GM21529 (cell line): Measurements from ENCODE around the gene EXPH5.
A peak's percentile ranks its signal among the peaks of the same experiment; 100 is the strongest.

Experiments used
- ATAC-seq: cut with Tn5 transposase; IDR thresholded peaks from one replicate; pipeline ENCODE4 v1.9.1; 2021; ENCODE audit not compliant: unreplicated experiment

The EXPH5 gene

GRCh38 chr11:108522318-108522717 lies 71.2 kb downstream of the EXPH5 start:
- ATAC-seq = no peak

DNA sequence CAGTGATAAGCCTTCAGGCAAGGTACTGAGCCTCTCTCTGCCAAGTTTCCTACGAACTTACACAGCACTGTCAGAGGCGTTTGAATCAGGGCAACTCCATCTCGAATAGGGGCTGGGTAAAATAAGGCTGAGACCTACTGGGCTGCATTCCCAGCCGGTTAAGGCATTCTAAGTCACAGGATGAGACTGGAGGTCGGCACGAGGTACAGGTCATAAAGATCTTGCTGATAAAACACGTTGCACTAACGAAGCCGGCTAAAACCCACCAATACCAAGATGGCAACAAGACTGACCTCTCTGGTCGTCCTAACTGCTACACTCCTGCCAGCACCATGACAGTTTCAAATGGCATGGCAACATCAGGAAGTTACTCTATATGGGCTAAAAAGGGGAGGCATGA lies 75.0 kb downstream of the EXPH5 start:
- no peak for ATAC-seq

GRCh38 chr11:108516125-108516524 lies 77.4 kb downstream of the EXPH5 start:
- no peak for ATAC-seq

- ATAC-seq = no peak
Measured at GRCh38 chr11:108512708-108513107, 80.9 kb downstream of the EXPH5 start.

GRCh38 chr11:108511851-108512474 lies 81.6 kb downstream of the EXPH5 start:
- ATAC-seq = no peak

- no peak for ATAC-seq
Measured at GRCh38 chr11:108508653-108509593, 84.6 kb downstream of the EXPH5 start.

GRCh38 chr11:108501396-108501795 lies 92.2 kb downstream of the EXPH5 start:
- ATAC-seq = no peak

DNA sequence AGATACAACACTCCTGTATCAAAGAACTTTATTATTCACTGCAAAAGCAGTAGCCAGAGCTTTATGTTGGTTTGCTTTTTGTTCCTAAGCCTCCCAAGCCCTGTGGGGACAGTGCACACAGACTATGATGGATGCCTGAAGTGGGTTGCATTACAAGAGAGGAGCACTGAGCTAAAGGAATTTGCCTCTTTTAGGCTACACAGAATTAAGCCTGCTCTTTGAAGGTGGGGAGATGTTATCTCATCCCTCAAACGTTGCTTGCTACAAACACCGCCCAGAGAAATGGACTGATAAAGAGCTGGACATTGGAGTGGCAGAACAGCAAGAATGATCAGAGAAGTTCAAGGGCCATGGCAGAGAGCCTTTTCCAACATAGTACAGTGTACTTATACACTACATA lies 92.8 kb downstream of the EXPH5 start:
- ATAC-seq = no peak

- no peak for ATAC-seq
Measured at GRCh38 chr11:108500169-108500568, 93.4 kb downstream of the EXPH5 start.

DNA sequence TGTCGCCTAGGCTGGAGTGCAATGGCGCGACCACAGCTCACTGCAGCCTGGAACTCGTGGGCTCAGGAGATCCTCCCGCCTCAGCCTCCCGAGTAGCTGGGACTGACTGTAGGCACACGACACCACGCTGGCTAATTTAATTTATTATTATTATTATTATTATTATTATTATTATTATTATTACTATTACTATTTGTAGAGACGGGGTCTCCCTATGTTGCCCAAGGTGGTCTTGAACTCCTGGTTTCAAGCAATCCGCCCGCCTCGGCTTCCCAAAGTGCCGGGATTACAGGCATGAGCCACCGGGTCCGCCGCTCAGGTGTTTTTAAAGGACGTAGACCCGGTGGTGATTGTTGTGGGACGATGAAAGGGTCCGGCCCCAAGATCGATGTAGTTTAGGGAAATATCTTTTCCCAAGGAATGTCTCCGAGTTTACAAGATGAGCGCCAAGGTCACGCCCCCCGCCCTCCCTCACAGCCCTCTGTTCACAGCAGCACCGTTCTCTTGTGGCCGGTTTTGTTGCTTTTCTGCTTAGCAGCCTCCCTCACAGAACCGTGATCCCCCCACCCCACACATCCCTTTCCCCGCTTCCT lies 94.7 kb downstream of the EXPH5 start:
- ATAC-seq = no peak

- peak; percentile 55 for ATAC-seq
Measured at GRCh38 chr11:108498046-108498815, 95.3 kb downstream of the EXPH5 start, which contains the start of gene POGLUT3. TSS of gene POGLUT3 (minus strand) at chr11:108498384. CDS start at chr11:108498366, 18 bp downstream.

DNA sequence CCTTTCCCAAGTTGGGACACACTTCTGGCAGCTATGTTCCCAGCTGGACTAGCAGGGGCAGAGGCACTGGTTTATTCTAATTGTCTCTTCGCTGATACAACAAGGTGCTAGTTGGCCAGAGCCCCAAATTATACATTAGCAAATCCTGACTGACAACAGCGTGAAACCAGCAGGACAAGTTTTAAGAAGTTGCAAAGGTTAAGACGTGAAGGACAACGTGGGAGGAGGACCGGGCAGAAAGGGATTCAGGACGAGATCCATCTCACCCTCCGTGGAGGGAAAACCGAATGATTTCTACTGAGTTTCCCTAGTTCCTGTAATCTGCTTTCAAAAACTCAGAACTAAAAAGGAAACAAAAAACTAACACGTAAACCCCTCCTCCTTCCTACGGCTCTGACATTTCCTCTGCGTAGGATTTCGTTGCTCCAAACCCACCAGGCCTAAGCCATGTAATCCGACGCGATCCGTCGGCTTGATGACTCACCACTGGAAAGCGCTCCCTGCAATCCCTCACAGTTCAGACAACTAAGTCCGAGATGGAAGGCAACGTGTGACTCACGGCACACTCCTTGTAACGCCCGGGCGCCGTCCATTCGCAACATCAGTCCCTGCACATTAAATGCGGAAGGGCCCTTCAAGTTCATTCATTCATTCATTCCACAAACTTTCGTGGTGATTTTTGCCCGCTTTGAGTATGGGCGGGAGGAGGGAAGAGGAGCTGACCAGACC lies 96.1 kb downstream of the EXPH5 start:
- peak; percentile 73 for ATAC-seq

GRCh38 chr11:108496643-108497256 lies 96.8 kb downstream of the EXPH5 start:
- ATAC-seq = no peak

GRCh38 chr11:108495326-108495725 lies 98.2 kb downstream of the EXPH5 start:
- ATAC-seq = no peak

DNA sequence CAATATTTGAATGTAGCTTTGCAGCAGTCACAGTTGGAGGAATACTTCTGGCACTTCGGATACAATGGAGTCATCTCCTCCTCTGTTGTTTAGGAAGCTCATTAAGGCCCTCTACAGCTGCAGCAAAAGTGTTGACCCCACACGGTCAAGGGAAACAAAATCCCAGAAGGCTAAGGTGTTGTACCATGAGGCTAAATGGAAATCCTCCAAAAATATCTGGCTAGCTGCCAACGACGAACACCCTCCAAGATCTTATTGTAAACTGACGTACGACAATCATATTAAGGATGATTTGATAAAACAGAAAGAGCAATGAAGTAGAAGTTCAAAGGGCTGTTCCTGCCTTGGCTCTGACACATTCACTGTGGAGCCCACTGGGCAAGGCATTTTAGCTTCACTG lies 99.4 kb downstream of the EXPH5 start:
- no peak for ATAC-seq

GRCh38 chr11:108491936-108492335 lies 101.6 kb downstream of the EXPH5 start:
- ATAC-seq = no peak

DNA sequence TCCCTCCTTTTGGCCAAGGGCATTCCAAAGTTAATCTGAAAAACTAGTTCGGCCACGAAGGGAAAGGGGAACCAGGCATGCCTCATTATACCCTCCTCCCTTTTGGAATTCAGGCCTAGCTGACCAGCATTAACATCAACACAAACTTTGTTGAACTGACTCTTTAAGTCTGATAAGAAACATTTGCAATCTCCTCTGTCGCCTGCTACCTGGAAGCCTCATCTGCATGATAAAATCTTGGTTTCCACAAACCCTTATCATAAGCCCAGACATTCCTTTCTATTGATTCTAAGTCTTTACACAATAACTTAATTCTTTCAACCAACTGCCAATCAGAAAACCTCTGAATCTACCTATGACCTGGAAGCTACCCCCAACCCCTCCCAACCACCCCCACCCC lies 106.7 kb downstream of the EXPH5 start:
- ATAC-seq = no peak

DNA sequence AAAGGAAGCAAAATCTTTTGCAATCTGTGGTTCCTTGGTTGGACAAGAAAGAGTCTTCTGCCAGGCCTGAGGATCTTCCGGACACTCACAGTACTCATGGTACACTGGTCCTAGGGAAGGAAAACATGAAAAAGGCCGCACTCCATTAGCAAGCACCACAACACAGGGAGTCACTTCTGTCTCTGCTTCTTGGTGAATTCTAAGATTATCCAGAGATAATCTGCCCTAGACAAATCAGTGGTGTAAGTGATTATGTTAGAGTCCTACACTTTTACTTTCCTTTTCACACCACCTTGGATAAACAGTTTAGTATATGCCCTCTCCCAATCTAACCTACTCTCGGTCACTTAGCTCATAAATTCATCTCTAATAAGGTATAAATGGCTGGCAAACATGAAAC lies 107.2 kb downstream of the EXPH5 start:
- no peak for ATAC-seq

GRCh38 chr11:108483163-108483562 lies 110.4 kb downstream of the EXPH5 start:
- ATAC-seq = no peak
